DMS53 treated with DMSO at 0.1 percent for 48 hours (cell line): Measurements from ENCODE around the gene CPT1C.

Experiments
- DNase-seq: peaks from one replicate; lab custom pipeline; 2025; ENCODE audit not compliant: unreplicated experiment; lab: John Stamatoyannopoulos, UW

CPT1C gene

DNA sequence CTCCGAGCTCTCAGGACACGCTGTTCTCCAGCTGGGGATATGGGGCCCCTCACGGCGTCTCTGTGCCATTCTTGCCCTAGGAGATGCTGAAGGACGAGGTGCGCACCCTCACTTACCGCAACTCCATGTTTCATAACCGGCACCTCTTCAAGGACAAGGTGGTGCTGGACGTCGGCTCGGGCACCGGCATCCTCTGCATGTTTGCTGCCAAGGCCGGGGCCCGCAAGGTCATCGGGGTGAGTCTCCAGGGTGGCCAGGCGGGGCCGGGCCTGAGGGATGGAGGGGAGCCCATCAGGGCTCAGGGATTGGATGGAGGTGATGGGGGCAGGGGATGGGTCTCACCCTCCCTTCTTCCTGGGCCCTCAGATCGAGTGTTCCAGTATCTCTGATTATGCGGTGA lies 9.1 kb upstream of the CPT1C start:
- DNase-seq: no peak

DNA sequence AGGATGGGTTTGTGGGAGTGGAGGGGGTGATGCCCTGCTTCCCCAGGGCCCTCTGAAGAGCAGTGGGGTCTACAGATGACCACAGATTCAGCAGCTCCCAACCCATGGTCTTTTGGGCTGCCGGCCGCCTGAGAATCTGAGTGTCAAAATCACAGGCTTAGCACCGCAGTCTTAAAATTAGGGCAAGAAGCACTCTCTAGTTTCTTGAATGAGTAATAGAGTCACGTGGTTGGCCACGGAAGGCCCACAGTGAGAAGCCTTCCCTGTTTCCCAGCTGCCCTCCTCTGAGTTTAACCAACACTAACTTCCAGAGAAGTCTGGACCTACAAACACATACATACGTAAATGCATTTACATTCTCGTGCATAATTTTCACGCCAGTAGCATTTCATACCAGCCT lies 8.6 kb upstream of the CPT1C start:
- no peak for DNase-seq

DNA sequence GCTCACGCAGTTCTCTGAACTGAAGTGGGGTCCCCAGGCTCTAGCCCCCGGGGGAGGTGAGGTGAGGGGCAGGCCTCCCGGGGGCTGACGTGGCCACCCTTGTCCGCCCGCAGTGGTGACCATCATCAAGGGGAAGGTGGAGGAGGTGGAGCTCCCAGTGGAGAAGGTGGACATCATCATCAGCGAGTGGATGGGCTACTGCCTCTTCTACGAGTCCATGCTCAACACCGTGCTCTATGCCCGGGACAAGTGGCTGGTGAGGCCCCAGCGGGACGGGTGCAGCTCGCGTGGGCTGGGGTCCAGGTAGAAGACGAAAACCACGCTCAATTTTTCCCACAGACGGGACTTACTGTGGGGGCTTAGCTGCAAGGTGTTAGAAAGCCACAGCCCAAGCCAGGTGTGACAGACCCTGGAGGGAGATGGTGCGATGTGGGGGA lies 7.1 kb upstream of the CPT1C start:
- DNase-seq: no peak

DNA sequence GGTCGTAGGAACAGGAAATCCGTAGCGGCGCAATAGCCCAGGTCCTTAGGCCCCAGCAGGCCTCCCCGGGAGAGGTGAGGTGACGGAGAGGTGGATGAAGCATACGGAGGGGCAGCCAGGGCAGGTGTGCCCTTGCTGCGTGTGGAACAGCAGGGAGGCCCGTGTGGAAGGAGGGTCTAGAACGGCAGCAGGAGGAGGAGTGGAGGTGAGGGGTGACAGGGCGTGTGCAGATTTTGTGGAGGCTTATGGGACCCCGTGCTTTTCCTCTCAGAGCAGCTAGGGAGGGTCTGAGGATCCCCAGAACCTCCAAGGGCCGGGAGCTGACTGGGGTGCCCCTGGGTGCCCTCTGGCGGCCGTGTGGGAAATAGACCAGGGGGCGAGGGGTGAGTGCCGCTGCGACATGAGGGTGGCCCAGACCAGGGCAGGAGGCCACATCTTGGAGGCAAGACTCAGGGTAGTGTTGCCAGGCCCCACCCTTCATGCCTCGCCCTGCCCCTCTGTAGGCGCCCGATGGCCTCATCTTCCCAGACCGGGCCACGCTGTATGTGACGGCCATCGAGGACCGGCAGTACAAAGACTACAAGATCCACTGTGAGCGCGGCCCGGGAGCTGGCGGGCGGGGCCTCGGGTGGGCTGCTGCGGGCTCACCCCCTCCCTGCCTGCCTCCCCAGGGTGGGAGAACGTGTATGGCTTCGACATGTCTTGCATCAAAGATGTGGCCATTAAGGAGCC lies 6.5 kb upstream of the CPT1C start:
- DNase-seq: no peak

DNA sequence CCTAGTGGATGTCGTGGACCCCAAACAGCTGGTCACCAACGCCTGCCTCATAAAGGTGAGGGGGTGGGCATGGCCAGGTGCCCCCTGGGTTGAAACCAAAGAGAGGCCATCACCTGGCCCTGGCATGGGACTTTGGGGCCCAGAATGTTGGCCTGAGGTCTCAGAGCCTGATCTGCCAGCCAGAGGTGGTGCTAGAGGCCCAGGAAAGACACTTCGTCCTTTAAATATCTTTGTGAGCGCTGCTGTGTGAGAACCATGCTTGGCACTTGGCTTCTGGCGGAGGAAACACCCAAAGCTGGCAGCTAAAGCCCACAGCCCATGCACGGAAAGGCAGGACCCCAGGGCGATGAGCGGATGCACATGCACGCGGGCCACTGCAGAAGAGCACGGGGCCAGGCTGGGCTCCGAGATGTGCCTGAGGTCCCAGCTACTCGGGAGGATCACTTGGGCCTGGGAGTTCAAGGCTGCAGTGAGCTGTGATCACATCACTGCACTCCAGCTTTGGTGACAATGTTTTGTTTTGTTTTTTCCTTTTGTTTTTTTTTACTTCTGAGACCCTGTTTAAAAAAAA lies 5.8 kb upstream of the CPT1C start:
- no peak for DNase-seq

DNA sequence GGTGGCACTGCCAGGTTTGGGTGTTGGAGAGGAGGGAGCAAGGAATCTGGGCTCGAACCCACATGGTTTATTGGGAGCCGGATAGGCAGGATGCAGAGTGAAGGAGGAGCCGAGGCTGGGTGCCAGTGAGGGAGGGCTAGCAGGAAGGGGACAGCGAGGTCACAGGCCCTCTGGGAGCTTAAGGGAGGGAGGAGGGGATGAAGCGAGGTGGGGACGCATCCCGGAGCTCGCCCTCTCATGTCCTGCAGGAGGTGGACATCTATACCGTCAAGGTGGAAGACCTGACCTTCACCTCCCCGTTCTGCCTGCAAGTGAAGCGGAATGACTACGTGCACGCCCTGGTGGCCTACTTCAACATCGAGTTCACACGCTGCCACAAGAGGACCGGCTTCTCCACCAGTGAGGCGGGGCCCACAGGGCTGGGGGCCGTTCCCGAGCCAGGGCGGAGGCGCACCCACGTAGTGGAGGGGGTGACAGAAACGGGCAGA lies 5.0 kb upstream of the CPT1C start:
- DNase-seq: no peak

DNA sequence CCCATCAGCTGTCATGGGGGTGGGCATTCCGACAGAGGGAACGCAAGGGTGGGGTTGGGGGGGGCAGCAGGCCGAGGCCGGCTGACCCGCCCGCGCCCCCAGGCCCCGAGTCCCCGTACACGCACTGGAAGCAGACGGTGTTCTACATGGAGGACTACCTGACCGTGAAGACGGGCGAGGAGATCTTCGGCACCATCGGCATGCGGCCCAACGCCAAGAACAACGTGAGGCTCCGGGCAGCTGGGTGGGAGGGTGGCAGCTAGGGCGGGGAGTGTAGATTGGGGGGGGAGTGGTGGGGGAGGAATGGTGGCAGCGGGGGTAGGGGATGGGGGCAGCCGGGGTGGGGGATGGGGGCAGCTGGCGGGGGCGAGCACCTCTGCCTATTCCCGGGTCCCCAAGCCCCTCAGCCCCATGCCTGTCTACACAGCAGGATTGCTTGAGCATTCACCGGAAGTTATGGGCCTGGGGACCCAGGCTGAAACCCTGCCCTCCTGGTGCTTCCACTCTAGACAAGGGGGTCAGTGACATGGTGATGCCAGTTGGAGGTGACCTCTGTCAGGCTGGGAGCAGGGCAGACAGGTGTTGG lies 4.3 kb upstream of the CPT1C start:
- DNase-seq: no peak

DNA sequence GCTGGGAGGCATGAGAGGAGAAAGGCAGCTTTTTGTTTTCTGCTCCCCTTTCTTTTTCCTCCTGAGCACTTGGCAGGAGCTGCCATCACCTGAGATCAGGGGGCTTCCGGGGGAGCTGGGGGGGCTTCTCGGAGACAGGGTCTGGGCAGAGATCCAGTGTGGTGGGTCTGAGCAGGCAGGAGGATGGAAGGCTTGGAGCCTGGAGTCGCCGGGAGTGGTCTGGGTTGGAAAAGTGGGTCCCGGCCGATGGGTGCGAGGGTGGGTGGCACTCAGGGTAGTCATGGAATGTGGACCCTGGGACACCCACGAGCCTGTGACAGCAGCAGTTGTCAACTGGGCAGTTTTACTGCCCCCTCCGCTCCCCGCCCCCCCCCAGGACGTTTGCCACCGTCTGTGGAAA lies 3.8 kb upstream of the CPT1C start:
- no peak for DNase-seq

DNA sequence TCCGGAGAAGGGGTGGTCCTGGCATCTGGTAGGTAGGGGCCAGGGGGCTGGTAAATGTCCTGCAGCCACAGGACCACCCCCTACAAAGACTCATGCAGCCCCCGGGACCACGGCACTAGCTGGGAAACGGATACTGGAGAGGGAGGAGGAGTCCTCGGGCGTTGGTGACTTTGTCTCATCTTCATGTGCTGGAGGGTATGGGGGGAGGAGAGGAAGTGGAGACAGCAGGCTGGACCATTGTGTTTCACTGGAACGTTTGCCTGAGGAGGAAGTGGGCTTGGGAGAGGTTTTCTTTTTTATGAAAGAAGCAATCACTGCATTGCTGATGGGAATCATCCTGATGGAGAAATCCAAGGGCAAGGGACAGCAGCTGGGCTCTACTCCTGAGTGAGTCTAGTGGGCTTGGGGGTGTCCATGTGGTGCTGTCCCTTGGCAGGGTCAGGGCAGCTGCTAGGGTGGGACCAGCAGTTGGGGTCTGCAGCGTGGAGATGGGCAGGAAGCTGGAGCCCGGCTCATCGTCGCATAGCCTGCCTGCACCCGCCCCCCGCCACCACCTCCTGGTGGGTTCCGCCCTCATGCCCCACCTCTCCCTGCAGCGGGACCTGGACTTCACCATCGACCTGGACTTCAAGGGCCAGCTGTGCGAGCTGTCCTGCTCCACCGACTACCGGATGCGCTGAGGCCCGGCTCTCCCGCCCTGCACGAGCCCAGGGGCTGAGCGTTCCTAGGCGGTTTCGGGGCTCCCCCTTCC lies 3.2 kb upstream of the CPT1C start:
- DNase-seq: no peak

DNA sequence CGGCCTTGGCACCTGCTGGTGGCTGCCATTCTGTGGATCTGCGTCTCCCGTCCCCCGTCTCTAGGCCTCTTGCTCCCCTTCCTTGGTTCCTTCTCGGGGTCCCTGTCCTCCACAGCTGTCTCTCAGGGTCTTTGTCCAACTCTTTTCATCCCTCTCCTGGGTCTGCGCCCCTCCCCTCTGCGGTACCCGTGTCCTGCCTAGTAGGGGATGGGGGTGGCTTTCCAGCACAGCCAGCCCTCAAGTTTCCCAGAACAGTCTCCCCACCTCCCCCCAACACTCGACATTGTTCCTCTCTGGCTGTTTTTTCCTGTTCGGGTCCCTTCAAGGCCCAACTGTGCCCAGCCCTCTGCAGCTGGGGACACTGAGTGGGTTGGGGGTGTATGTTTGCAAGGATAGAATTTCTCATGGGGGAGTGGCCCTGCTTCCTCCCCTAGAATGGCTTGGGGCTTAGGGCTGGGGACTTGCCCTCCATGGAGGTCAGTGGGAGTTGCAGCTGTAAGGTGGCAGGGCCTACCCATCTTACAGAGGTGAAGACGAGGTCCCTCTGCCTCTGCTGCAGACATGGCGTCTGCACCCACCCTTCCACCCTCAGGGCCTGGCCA lies 2.3 kb upstream of the CPT1C start:
- DNase-seq: no peak

DNA sequence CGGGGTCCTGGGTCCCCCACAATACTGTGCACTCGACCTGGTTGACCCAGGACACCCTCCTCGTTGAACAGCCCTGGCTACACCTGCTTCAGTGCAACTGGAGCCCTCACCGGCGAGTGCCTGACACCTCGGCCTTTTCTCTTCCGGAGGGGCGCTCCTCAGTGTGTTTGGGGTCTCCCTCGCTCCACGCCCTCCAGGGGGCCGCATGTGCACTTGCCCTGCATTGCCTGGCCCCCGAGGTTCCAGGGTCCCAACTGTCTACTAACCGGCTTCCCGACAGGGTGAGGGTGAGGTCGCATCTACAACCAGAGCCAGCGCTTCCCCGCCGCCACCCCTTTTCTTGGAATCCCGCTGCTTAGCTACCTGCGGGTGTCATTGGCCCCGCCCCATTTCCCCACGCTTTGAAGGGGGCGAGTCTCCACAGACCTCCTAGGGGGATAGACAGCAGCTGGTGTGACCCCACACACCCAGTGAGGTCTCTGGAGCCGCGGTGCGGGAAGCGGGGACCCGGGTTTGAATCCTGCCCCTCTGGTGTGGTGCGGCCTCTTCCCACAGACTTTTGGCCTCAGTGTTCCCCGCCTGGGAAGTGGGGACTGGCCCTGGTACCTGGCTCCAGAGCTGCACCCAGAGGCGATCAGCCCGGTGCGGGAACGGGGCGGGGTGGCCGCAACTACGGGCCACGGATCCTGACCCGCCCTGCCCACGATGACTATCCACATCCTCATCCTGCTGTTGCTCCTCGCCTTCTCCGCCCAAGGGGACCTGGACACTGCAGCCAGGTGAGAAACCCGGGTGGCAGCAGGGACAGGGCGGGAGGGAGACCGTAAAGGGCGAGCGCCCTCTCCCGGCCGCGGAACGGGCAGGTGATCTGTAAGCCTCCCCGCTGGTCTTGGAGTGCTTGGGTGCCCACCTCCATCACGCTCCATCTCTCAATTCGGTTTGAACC lies 1.5 kb upstream of the CPT1C start, which contains the start of gene ADM5:
TSS of gene ADM5 (plus strand) at position 462 of the 946 bp plus-strand sequence. CDS start at position 706, 244 bp downstream.
- DNase-seq: peak; percentile 47

DNA sequence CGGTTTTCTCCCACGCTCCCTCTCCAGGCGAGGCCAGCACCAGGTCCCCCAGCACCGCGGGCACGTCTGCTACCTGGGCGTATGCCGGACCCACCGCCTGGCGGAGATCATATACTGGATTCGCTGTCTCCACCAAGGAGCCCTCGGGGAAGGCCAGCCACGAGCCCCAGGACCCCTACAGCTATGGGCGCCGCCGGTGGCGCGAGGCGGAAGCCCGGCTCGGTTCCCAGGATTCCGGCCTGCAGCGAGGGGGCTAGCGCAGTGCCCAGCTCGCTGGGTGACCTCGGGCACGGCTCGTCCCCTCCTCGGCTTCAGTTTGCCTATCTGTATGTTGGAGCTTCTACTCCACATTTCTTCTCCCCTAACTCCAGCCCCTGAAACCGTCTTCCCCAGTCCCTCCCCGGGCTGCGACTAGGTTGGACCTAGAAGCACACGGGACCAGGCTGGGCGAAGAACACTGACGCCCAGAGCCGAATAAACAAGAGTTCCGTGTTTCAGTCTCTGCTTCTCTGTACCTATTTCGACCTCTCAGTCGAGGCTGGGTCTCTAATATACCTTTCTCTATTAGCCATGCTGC lies 749 bp upstream of the CPT1C start:
- peak; percentile 33 for DNase-seq

DNA sequence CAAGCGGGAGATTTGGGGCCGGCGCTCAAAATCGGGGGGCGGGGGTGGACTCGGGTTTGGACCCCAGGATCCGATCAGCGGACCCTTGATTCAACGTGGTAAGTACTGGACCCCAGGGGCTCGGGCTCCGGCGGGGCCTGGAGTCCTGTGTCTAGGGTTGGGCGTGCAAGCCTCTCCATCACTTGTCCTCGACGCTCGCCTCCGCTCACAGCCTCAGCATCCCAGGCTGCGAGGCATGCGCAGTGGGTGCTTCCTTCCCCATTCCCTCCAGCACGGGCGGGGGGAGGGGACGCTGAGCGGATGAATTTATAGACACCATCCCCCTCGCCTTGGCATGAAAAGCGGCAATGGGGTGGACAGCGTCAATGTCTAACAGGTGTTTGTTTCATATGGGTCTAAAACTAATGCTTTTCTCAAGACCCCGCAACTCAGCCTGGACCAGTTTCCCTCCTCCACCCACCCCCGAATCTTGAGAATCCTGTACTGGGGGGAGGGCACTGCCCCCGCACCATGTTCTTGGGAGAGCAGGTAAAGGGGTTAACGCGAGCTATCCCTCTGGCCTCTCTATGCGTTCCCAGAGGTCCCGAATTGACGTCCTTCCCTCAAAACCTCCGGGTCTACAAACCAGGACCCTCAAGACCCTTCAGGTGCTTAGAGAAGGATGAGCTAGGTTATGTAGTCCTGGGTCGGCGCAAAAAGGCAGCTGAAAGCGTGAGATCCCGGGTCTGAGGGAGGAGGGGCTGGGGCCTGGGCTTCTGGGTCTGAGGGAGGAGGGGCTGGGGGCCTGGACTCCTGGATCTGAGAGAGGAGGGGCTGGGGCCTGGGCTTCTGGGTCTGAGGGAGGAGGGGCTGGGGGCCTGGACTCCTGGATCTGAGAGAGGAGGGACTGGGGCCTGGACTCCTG lies 579 bp downstream of the CPT1C start:
- peak; percentile 33 for DNase-seq

DNA sequence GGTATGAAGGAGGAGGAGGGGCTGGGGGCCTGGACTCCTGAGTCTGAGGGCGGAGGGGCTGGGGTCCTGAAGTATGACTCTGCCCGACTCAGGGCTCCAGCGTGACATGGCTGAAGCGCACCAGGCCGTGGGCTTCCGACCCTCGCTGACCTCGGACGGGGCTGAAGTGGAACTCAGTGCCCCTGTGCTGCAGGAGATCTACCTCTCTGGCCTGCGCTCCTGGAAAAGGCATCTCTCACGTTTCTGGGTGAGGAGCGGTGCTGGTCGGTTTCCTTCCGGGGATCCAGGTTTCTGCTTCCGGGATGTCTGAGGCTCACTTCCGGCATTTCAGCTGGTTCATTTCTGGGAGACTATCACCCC lies 1.2 kb downstream of the CPT1C start:
- DNase-seq: no peak

DNA sequence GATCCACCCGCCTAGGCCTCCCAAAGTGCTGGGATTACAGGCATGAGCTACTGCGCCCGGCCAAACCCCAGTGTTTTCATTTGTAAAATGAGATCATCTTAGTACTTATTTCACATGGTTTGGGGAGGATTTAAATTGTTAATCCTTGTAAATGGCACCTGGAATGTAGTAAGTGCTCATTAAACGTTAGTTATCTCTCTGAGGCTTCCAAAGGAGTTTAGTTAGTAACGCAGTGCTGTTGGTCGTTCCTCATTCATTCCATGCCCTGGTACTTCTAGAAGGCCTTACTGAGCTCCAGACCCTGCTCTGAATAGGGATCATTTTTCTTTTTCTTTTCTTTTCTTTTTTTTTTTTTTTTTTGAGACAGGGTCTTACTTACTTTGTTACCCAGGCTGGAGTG lies 5.2 kb downstream of the CPT1C start:
- DNase-seq: no peak

DNA sequence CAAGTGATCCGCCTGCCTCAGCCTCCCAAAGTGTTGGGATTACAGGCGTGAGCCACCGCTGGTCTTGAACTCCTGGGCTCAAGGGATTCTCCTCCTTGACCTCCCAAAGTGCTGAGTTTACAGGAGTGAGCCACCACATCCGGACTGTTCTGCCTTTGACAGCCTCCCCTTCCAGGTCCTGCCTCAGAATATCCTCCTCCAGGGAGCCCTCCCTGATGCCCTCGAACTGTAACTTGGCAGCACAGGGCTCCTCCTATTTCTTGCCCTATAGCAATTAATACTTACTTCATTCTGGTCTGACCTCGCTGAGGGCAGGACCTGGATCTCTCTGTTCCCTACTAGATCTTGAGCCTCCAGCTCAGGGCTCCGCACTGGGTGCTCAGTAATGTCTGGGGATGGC lies 5.9 kb downstream of the CPT1C start:
- DNase-seq: no peak

DNA sequence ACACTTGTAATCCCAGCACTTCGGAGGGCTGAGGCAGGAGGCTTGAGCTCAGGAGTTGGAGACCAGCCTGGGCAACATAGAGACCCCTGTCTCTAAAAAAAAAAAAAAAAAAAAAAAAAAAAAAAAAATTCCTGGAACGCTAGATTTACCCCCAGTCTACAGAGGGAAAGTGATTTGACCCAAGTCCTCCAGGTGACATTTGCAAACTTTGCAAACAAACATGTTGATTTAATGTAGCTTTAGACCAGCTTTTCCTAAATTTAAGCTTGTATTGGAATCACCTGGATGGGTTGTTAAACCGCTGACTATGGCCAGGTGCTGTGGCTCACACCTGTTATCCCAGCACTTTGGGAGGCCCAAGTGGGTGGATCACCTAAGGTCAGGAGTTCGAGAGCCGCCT lies 8.4 kb downstream of the CPT1C start:
- DNase-seq: no peak

DNA sequence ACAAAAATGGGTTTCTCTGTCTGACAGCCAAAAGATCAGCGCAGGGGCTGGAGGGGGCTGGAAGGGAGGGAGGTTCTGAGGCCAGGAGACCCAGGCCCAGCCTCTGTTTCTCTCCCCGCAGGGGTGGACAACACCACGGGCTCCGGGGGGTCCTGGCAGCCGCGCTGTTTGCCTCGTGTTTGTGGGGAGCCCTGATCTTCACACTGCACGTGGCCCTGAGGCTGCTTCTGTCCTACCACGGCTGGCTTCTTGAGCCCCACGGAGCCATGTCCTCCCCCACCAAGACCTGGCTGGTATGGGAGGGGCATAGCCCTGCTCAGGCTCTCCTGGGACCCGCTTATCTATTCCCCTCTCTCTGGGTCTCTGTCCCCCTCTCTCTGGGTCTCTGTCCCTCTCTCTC lies 9.6 kb downstream of the CPT1C start:
- DNase-seq: no peak

DNA sequence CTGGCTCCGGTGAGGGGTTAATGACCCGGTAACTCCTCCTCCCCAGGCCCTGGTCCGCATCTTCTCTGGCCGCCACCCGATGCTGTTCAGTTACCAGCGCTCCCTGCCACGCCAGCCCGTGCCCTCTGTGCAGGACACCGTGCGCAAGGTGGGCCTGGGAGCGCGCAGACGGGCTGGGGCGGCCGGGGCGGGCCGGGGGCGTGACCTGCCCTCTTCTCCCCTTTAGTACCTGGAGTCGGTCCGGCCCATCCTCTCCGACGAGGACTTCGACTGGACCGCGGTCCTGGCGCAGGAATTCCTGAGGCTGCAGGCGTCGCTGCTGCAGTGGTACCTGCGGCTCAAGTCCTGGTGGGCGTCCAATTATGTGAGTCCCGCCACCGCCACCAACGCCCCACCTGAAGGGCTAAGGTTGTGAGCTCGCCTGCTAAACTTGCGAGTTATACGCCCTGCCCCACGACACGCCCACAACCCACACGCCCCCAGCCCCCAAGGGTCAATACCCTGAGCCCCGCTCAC lies 10.4 kb downstream of the CPT1C start:
- DNase-seq: no peak
